NCI-H1417 (cell line): ENCODE data around the gene HMCN2.

ENCODE experiments used
- DNase-seq, 3 experiments: peaks; one replicate each; lab custom pipeline; 2025; lab: John Stamatoyannopoulos, UW

The HMCN2 gene

DNA sequence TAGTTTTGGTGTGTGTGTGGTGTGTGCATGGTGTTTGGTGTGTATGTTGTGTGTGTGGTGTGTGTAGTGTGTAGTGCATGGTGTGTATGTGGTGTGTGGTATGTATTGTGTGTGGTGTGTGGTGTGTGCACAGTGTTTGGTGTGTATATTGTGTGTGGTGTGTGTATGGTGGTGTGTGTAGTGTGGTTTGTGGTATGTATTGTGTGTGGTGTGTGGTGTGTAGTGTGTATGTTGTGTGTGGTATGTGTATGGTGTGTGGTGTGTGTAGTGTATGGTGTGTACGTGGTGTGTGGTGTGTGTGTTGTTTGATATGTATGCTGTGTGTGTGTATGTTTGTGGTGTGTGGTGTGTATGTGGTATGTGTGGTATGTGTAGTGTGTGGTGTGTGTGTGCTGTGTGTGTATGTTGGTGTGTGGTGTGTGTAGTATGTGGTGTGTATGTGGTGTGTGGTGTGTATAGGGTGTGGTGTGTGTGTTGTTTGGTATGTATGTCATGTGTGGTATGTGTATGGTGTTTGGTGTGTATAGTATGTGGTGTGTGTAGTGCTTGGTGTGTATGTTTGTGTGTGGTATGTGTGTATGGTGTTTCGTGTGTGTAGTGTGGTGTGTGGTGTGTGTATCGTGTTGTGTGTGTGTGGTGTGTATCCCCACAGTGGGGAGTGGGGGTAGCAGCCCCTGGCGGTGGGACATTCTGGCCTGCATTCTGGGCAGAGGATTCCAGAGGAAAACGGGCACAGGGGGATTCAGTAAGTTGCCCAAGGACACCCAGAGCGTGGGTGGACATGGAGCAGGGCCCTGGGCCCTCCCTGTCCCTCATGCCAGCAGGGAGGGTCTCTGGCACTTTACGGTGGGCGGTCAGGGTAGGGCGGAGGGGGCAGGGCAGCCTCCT is 79.7 kb downstream of the HMCN2 start:
- DNase-seq = no peak

GRCh38 chr9:130345897-130346385 is 80.4 kb downstream of the HMCN2 start:
- no peak for DNase-seq

DNA sequence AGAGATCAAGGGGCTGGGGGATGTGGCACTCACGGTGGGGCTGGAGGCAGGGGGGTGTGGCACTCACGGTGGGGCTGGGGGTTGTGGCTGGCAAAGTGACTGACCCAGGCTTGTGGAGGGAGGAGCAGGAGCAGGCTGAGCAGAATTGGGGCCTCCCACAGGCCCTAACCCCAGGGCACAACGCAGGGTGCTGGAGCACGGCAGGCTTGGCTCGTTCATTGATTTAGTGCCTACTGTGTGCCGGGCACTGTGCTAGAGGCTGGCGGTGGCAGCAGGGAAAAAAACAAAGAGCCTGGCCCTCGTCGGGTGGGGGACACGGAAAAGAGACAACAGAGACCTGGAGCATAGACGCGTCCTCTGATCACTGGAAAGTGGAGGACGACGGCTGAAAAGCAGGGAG is 80.9 kb downstream of the HMCN2 start:
- DNase-seq = no peak

GRCh38 chr9:130347036-130347435 is 81.5 kb downstream of the HMCN2 start:
- DNase-seq = no peak

DNA sequence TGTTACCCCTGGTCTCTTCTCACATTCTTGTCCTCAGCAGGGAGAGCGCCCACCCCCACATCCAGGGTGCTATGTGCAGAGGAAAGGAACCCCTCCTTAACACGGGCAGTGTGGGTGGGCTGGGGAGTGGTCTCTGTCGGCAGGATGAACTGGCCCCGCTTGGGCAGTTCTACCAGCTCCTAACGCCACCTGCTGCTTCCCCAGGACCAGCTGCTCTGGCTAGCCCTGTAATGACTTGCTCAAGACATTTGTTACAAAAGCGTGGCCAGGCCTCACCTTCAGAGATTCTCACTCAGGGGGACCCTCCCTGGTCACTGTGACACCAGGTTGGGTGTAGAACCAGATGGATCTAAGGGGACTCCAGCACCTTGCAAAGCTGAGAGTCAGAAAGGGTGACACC is 82.4 kb downstream of the HMCN2 start:
- DNase-seq = no peak

DNA sequence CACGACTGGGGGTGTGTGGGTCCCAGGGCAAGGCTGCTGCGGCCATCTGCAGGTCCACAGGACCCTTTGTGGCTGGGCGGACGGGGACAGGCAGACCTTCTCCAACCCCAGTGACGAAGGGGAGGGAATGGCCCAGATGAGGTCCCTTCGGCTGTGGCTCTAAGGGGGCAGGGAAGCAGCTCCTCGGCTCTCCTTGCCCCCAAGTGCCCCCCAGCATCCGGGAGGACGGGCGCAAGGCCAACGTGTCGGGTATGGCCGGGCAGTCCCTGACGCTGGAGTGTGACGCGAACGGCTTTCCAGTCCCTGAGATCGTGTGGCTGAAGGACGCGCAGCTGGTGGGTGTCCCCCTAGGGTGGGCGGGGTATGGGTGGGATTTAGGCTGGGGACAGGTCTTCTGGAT is 82.8 kb downstream of the HMCN2 start:
- no peak for DNase-seq

DNA sequence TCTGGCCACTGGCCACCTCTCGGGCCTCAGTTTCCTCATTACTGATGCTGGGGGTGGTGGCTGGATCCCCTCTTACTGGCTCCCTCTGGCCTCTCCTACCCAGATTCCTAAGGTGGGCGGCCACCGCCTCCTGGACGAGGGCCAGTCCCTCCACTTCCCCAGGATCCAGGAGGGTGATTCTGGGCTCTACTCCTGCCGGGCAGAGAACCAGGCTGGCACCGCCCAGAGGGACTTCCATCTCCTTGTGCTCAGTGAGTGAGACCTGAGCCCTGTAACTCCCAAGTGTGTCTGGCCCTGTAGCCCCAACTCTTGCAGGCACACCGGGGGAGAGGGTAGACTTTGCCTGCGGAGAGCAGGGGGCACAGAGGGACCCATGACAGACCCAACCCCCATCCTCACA is 83.3 kb downstream of the HMCN2 start:
- no peak for DNase-seq

GRCh38 chr9:130349398-130349797 is 83.8 kb downstream of the HMCN2 start:
- no peak for DNase-seq

- no peak for DNase-seq
These were observed 85.8 kb downstream of the HMCN2 start for GRCh38 chr9:130351343-130351742.

DNA sequence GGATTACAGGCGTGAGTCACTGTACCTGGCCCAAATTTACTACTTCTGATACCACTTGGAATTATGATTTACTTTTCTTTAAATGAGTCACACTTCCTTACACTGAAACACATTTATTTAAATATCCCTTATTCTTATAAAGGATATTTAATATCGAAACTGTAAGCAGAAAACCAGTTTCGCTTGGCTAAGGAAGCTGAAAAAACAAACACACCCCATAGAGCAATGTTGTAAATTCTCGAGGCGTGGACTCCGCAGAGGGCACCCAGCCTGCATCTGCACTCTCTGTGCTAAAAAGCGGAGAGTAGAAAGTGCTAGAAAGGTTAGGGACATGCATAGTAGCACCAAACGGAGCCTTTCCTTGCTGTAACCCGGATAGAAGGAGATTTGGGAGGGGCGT is 86.5 kb downstream of the HMCN2 start:
- DNase-seq = no peak

- no peak for DNase-seq
These were observed 87.2 kb downstream of the HMCN2 start for GRCh38 chr9:130352586-130353285.

GRCh38 chr9:130354378-130354777 is 88.8 kb downstream of the HMCN2 start:
- DNase-seq = no peak

GRCh38 chr9:130354806-130355205 is 89.2 kb downstream of the HMCN2 start:
- DNase-seq = no peak

- DNase-seq = no peak
These were observed 90.5 kb downstream of the HMCN2 start for GRCh38 chr9:130356033-130356432.

GRCh38 chr9:130356877-130357584 is 91.5 kb downstream of the HMCN2 start:
- DNase-seq = no peak

GRCh38 chr9:130358928-130359327 is 93.4 kb downstream of the HMCN2 start:
- no peak for DNase-seq

DNA sequence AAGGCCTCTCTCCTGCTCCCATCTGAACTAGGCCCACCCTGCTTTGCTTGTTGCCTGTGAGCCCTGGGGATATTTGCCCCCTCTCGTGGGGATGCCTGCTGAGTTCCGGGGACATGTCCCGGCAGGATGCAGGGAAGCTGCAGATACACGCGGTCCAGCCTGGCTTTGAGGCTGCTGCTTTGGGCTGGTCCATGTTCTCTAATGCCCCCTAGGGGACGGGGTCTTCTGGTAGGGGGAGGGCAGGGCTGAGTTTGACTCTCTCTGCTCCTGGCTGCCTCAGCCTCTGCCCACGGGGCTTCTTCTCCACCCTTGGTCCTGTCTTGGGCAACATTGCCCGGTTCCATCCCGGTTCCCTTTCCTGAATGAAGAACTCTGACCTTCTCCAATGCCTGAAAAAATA is 94.3 kb downstream of the HMCN2 start:
- no peak for DNase-seq

DNA sequence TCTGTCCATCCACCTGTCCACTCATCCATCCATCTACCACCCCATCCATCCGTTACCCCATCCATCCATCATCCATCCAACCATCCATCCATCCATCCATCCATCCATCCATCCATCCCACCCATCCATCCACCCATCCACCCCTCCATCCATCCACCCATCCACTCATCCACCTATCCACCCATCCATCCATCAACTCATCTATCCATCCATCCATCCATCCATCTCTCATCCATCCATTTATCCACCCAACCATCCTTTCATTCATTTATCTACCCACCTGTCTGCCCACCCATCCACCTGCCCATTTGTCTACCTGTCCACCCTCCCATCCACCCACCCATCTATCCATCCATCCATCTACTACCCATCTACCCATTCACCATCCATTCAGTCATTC is 95.1 kb downstream of the HMCN2 start:
- no peak for DNase-seq

GRCh38 chr9:130361873-130362362 is 96.4 kb downstream of the HMCN2 start:
- DNase-seq = no peak

DNA sequence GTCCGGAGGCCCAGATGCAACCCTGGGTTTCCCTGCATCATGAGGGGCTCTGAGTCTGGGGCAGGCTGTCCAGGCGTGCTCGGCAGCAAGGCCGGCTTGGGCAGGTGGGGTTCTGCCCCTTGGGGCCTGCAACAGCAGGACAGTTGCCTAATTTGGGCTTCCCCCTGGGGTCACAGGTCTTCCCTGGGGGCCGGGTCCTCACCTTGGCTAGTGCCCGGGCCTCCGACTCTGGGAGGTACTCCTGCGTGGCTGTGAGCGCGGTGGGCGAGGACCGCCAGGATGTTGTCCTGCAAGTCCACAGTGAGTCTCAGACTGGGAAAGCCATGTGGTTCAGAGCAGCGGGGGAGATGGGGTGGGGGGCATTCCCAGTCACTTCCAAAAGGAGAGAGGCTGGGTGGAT is 97.1 kb downstream of the HMCN2 start:
- no peak for DNase-seq

- DNase-seq = no peak
These were observed 98.3 kb downstream of the HMCN2 start for GRCh38 chr9:130363755-130364404.
